Hepatocyte (in vitro differentiated cells): Measurements from ENCODE around the gene ITGA7. TPM values are rescaled to one million over a fixed set of nuclear protein-coding genes. Genes with fewer than 3 reads are reported as not detected.

Source experiments
- DNase-seq: peaks from one replicate; pipeline ENCODE4 v3.0.0-alpha.2; 2016; ENCODE audit warnings: low spot score
- H2AFZ ChIP-seq: fragments of 200-600 bp; sonication (generic); 2 replicates; pipeline ENCODE4 v1.6.0; 2016; ENCODE audit warnings: antibody characterized with exemption, mild to moderate bottlenecking
- H3K27ac ChIP-seq: fragments of 200-600 bp; sonication (generic); 2 replicates; pipeline ENCODE4 v1.5.1; 2016; ENCODE audit warnings: mild to moderate bottlenecking
- H3K27me3 ChIP-seq: fragments of 200-600 bp; sonication (generic); 2 replicates; pipeline ENCODE4 v1.6.1; 2016
- H3K36me3 ChIP-seq: fragments of 200-600 bp; sonication (generic); replicated peaks from 2 replicates; pipeline ENCODE4 v1.5.1; 2016; ENCODE audit warnings: low read depth; ENCODE audit not compliant: insufficient read depth
- H3K4me1 ChIP-seq: fragments of 200-600 bp; sonication (generic); 2 replicates; pipeline ENCODE4 v1.5.1; 2016; ENCODE audit warnings: mild to moderate bottlenecking, moderate library complexity; ENCODE audit not compliant: insufficient read depth
- H3K4me2 ChIP-seq: fragments of 200-600 bp; sonication (generic); 2 replicates; pipeline ENCODE4 v1.6.0; 2016
- H3K4me3 ChIP-seq: fragments of 200-600 bp; sonication (generic); 2 replicates; pipeline ENCODE4 v1.5.1; 2016; ENCODE audit warnings: mild to moderate bottlenecking
- H3K79me2 ChIP-seq: fragments of 200-600 bp; sonication (generic); 2 replicates; pipeline ENCODE4 v1.6.0; 2017; ENCODE audit warnings: mild to moderate bottlenecking
- H3K9me2 ChIP-seq: fragments of 200-600 bp; sonication (generic); replicated peaks from 2 replicates; pipeline ENCODE4 v1.6.0; 2017; ENCODE audit warnings: mild to moderate bottlenecking; ENCODE audit not compliant: insufficient read depth
- H3K9me3 ChIP-seq: fragments of 200-600 bp; sonication (generic); 2 replicates; pipeline ENCODE4 v1.5.1; 2016; ENCODE audit warnings: low read depth, mild to moderate bottlenecking
- H4K20me1 ChIP-seq: fragments of 200-600 bp; sonication (generic); 2 replicates; pipeline ENCODE4 v1.6.0; 2016; ENCODE audit warnings: mild to moderate bottlenecking; ENCODE audit not compliant: insufficient read depth, poor library complexity, severe bottlenecking
- CTCF ChIP-seq: fragments of 200-600 bp; sonication (generic); IDR thresholded peaks from 2 replicates; pipeline ENCODE4 v1.5.1; 2016; ENCODE audit warnings: antibody characterized with exemption, mild to moderate bottlenecking; ENCODE audit not compliant: poor library complexity
- EZH2 ChIP-seq: fragments of 200-600 bp; sonication (generic); IDR thresholded peaks from 2 replicates; pipeline ENCODE4 v1.6.1; 2016; ENCODE audit warnings: antibody characterized with exemption, mild to moderate bottlenecking, borderline replicate concordance
- EZH2phosphoT487 ChIP-seq: fragments of 200-600 bp; sonication (generic); IDR thresholded peaks from one replicate; pipeline ENCODE4 v1.6.1; 2018; ENCODE audit warnings: antibody characterized with exemption, mild to moderate bottlenecking, low read depth, moderate library complexity; ENCODE audit not compliant: unreplicated experiment, severe bottlenecking
- whole genome bisulfite sequencing: methylation state at CpG from one replicate; pipeline ENCODE4 v1.1.6; 2016; ENCODE audit warnings: low lambda C conversion rate; ENCODE audit errors: missing lambda C conversion rate; 5-methylcytosine and 5-hydroxymethylcytosine counted together
- polyA plus RNA-seq: library from polyadenylated mRNA; unstranded; fragments of >200 nt; fragmentation: Nextera tagmentation; extraction: Ambion mirVana; gene quantifications from 2 replicates; pipeline ENCODE4 v1.2.1, GENCODE V29; 2016
- total RNA-seq: library from RNA; depleted of rRNA; stranded (reverse); fragments of >200 nt; gene quantifications from 2 replicates; pipeline ENCODE4 v1.2.3, GENCODE V29; 2014

Gene ITGA7
- total and polyA plus RNA-seq, 2 experiments from 2014 or later: 15.2 to 22.8 TPM

DNA sequence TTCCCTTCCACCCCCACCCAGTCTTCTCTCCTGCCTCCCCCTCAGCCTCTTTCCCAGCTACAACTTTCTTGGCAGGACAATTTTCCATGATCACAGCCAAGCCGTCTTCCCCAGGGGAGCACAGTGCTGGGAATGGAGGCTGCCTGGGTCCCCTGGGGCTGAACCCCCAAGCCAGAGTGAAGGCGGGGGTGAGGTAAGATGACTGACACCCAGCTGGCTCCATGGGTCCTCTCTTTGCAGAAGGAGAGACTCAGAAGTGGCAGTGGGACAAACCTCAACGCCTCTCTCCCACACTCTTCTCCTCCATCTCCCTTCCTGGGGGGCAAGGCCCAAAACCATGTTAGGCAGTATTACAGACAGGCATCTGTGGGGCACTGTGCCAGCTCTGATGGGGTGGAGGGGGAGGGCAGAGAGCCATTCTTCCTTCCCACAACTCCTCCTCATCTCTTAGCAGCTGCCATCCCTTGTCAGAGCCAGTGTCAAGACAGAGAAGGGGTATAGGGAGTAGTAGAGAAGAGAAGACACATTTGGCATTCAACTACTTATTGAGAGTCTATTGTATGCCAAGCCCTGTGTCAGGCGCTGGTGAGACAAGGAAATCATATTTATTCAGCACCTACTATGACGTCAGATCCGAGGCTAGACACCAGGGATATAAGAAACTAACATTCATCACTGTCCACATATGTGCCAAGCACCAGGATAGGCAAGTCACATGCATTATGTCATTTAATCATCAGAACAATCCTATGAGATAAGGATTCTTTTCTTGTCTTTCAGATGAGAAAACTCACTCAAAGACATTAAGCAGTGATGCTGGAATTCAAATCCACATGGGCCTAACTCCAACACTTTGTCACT lies 3.6 kb downstream of the ITGA7 start:
- H3K4me2 ChIP-seq: no peak overlapping the region
- 86% methylated on average over 6 of the region's 6 CpGs for WGBS

DNA sequence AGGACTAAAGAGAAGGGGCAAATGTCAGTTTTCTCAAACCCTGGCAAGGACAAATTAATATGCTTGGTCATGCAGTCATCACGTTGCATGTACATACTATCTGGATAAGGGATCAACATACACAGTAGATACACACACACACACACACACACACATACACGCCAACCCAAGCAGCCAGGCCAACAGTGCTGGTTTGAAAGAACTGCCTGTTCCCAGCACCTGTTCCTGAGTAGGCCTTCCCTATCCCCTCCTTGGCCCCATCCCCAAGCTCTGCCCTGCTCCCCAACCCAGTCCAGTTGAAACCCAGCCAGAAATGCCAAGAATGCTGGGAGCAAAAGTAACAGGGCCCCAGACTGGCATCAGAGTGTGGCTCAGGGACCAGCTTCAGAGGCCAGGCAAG lies 4.4 kb downstream of the ITGA7 start:
- H3K4me1 ChIP-seq: no peaks in the 10 kb centered on the region
- no peak for DNase-seq
- no peak overlapping the region for H2AFZ ChIP-seq
- no peak overlapping the region for H3K4me3 ChIP-seq
- no peaks in the 10 kb centered on the region for H3K9me3 ChIP-seq
- peaks cover 24% of the 10 kb centered on the region for H3K27me3 ChIP-seq
- TF ChIP-seq CTCF (no peak), EZH2 (no peak), EZH2phosphoT487 (no peak)
- no peaks in the 10 kb centered on the region for H3K79me2 ChIP-seq
- H3K27ac ChIP-seq: no peak overlapping the region
- H4K20me1 ChIP-seq: no peaks in the 10 kb centered on the region
- 100% methylated on average over 2 of the region's 2 CpGs for WGBS
- no peaks in the 10 kb centered on the region for H3K9me2 ChIP-seq
- H3K4me2 ChIP-seq: no peak overlapping the region
- H3K36me3 ChIP-seq: no peaks in the 10 kb centered on the region

More for the DNA sequence above, 3.6 kb downstream of the ITGA7 start:
- H3K9me2 ChIP-seq: no peaks in the 10 kb centered on the region
- H3K36me3 ChIP-seq: no peaks in the 10 kb centered on the region
- H3K9me3 ChIP-seq: no peaks in the 10 kb centered on the region
- no peaks in the 10 kb centered on the region for H4K20me1 ChIP-seq
- H3K27ac ChIP-seq: no peak overlapping the region
- H3K4me1 ChIP-seq: no peaks in the 10 kb centered on the region
- no peak overlapping the region for H2AFZ ChIP-seq
- TF ChIP-seq CTCF: no peak
- no peaks in the 10 kb centered on the region for H3K79me2 ChIP-seq
- H3K27me3 ChIP-seq: peaks cover 32% of the 10 kb centered on the region
- no peak overlapping the region for H3K4me3 ChIP-seq
- DNase-seq: no peak

DNA sequence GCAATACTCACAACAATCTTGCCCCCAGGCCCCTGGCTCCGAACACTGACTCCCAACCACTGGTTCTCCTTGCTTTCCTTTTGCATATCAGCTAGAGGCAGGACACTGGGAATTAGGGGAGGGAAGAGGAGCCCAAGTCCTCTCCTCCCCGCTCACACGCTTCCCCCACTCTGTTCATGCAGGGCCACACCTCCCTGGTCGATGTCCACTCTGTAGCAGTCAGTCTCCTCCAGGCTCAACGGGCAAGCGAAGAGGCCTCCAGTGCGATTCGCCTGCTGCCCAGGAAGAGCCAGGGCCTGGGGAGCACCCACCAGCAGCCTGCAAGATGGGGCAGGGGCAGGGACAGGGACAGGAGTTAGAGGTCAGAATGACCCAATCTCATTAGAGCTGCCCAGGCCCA lies 4.8 kb downstream of the ITGA7 start:
- no peaks in the 10 kb centered on the region for H4K20me1 ChIP-seq
- H3K9me2 ChIP-seq: no peaks in the 10 kb centered on the region
- no peak overlapping the region for H3K27ac ChIP-seq
- H3K79me2 ChIP-seq: no peaks in the 10 kb centered on the region
- no peaks in the 10 kb centered on the region for H3K9me3 ChIP-seq
- no peak overlapping the region for H2AFZ ChIP-seq
- no peaks in the 10 kb centered on the region for H3K36me3 ChIP-seq
- peaks cover 21% of the 10 kb centered on the region for H3K27me3 ChIP-seq
- 89% methylated on average over 8 of the region's 8 CpGs for WGBS
- no peak for TF ChIP-seq EZH2
- TF ChIP-seq EZH2phosphoT487: no peak
- TF ChIP-seq CTCF: no peak
- no peak overlapping the region for H3K4me2 ChIP-seq
- no peak overlapping the region for H3K4me3 ChIP-seq
- no peaks in the 10 kb centered on the region for H3K4me1 ChIP-seq
- no peak for DNase-seq
